Ovary (tissue), 9 donors: ENCODE measurements around the gene ABHD12. TPM values are rescaled to one million over a fixed set of nuclear protein-coding genes. Genes with fewer than 3 reads are reported as not detected.

Experiments
- DNase-seq, 5 donors: peaks; one replicate each; pipeline ENCODE4 v3.0.0-alpha.2; 2019 to 2020
- H3K27ac ChIP-seq, 2 donors: fragments of 200-600 bp; one replicate each; pipeline versions ENCODE4 v1.5.1 to v1.8.0; 2019 to 2022
- H3K27me3 ChIP-seq: fragments of 200-600 bp; one replicate; pipeline ENCODE4 v1.8.0; 2022
- H3K36me3 ChIP-seq: fragments of 200-600 bp; sonication (generic); one replicate; pipeline ENCODE4 v1.5.1; 2019
- H3K4me1 ChIP-seq: one replicate; pipeline ENCODE4 v1.8.1; 2013; ENCODE audit warnings: mild to moderate bottlenecking, moderate library complexity; ENCODE audit not compliant: insufficient read depth
- H3K4me3 ChIP-seq: fragments of 200-600 bp; sonication (generic); one replicate; pipeline ENCODE4 v1.5.1; 2017
- H3K9me3 ChIP-seq, 2 donors: fragments of 200-600 bp in 1 of 2; sonication (generic) in 1 of 2; one replicate each; pipeline versions ENCODE4 v1.5.1 to v1.8.1; 2013 to 2019; ENCODE audit warnings: mild to moderate bottlenecking in 1 of 2, moderate library complexity in 1 of 2
- EP300 ChIP-seq: sonication (generic); formaldehyde crosslinking; IDR thresholded peaks from one replicate; pipeline ENCODE4 v1.6.1; 2017; ENCODE audit warnings: antibody characterized with exemption
- POLR2A ChIP-seq: fragments of 450-650 bp; IDR thresholded peaks from one replicate; pipeline ENCODE4 v1.6.1; 2017; ENCODE audit warnings: antibody characterized with exemption, mild to moderate bottlenecking, moderate library complexity
- WGBS, 3 donors: extraction: QIAGEN DNeasy Blood & Tissue Kit in 1 of 3; methylation state at CpG; one replicate each; pipeline versions ENCODE4 v1.1.5 to v1.1.7; 2013 to 2017; 5-methylcytosine and 5-hydroxymethylcytosine counted together
- intact Hi-C, 4 donors: fragments of 100-400 bp; cut with DNase I; formaldehyde crosslinking; loops; one replicate each; pipeline versions ENCODE4 v1.11.0 to v1.15.1; 2022 to 2023
- polyA plus RNA-seq, 2 donors: library from polyadenylated mRNA; stranded (reverse); fragments of 200-250 nt in 1 of 2; fragments of 350-450 nt in 1 of 2; fragmentation: Illumina TruSeq in 1 of 2; extraction: RNeasy Lipid Tissue Mini Kit (QIAGEN cat#74804) in 1 of 2; gene quantifications; one replicate each; pipeline ENCODE4 v1.2.3, GENCODE V29; 2013 to 2014
- total RNA-seq, 7 donors: library from RNA; depleted of rRNA in 2 of 7; stranded (reverse); fragments of >200 nt in 2 of 7; fragmentation: NEBNext Ultra II Directional in 3 of 7; extraction: Animal tissue kit (Norgen Biotek cat#: 25700) in 3 of 7; gene quantifications; one replicate each; pipeline versions ENCODE4 v1.1.0 to v1.2.4, GENCODE V29; 2016 to 2023
- TF ChIP-seq, protein P1 (sequence below), 3 donors: fragments of 450-650 bp in 2 of 3; fragments of 200-600 bp in 1 of 3; IDR thresholded peaks; one replicate each; pipeline versions ENCODE4 v1.5.1 to v1.8.0; 2016 to 2022; ENCODE audit warnings: antibody characterized with exemption in 3 of 3, mild to moderate bottlenecking in 1 of 3
- donor health status: DM: no; HTN: no; CAD: no; lungs with moderate emphysema.
- donor health status: DM: no; HTN: no; CAD: no.
- donor health status: Bipolar disorder and iron deficiency.
- donor health status: DM: yes; HTN: yes; CAD: no.
- donor health status: DM: no; HTN: no; CAD: no.
- donor health status: DM: yes; HTN: yes; CAD: no.

Gene ABHD12
- total and polyA plus RNA-seq, 9 donors = 15.0 to 87.6 (median 37.6) TPM

DNA sequence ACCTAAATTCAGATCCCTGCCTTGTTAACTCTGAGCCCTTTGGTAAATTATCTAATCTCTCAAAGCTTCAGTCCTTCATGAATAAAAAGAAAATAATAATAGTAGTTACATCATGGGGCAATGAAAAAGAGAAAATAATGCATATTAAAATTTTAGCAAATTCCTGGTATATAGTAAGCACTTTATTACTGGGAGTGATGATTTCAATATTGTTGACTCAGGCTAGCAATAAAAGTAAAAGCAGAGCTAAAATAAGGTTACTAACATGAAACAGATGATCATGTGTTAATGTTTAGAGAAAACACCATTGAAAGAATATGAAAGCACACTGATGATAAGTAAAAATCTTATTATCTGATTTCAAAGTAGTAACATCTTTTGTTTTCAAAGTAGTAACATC, 30.5 kb upstream of the ABHD12 start:
- Histone ChIP-seq H3K36me3 (no peaks in the 10 kb centered on the region), H3K27me3 (no peaks in the 10 kb centered on the region), H3K4me3 (no peak overlapping the region), H3K4me1 (no peaks in the 10 kb centered on the region), H3K9me3 (no peaks in the 10 kb centered on the region), H3K27ac (no peak overlapping the region)
- intact Hi-C loops = no loop called here
- no peak for DNase-seq
- TF ChIP-seq, protein P1, sequence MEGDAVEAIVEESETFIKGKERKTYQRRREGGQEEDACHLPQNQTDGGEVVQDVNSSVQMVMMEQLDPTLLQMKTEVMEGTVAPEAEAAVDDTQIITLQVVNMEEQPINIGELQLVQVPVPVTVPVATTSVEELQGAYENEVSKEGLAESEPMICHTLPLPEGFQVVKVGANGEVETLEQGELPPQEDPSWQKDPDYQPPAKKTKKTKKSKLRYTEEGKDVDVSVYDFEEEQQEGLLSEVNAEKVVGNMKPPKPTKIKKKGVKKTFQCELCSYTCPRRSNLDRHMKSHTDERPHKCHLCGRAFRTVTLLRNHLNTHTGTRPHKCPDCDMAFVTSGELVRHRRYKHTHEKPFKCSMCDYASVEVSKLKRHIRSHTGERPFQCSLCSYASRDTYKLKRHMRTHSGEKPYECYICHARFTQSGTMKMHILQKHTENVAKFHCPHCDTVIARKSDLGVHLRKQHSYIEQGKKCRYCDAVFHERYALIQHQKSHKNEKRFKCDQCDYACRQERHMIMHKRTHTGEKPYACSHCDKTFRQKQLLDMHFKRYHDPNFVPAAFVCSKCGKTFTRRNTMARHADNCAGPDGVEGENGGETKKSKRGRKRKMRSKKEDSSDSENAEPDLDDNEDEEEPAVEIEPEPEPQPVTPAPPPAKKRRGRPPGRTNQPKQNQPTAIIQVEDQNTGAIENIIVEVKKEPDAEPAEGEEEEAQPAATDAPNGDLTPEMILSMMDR (IDR thresholded peaks at IDR 0.05) = no peak
- TF ChIP-seq POLR2A = no peak
- TF ChIP-seq EP300 = no peak

DNA sequence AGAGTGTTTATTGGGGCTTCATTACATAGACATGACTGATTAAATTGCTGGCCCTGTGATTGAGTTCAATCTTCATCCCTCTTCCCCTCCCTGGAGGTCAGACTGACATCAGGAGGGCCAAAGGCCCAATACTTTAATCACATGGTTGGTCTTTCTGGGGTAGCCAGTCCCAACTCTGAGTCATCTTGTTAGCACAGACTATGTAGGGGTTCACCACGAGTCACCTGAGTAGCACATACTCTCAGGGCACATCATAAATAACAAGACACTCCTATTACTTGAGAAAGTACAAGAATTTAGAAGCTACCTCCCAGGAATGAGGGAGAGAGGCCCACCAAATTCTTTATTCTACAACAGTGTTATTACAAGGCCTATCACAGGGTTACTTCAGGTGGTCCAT, 28.1 kb upstream of the ABHD12 start:
- H3K4me3 ChIP-seq = no peak overlapping the region
- WGBS, 3 donors = 85 to 91% (median 90%) methylated on average over 1 of the region's 1 CpG
- no peaks in the 10 kb centered on the region for H3K4me1 ChIP-seq
- H3K9me3 ChIP-seq = no peaks in the 10 kb centered on the region
- no peaks in the 10 kb centered on the region for H3K36me3 ChIP-seq
- H3K27me3 ChIP-seq = no peaks in the 10 kb centered on the region
- intact Hi-C loops = no loop called here
- TF ChIP-seq EP300 (no peak), POLR2A (no peak)
- TF ChIP-seq, protein P1 (IDR thresholded peaks at IDR 0.05) = no peak
- no peak overlapping the region for H3K27ac ChIP-seq
- DNase-seq = no peak

DNA sequence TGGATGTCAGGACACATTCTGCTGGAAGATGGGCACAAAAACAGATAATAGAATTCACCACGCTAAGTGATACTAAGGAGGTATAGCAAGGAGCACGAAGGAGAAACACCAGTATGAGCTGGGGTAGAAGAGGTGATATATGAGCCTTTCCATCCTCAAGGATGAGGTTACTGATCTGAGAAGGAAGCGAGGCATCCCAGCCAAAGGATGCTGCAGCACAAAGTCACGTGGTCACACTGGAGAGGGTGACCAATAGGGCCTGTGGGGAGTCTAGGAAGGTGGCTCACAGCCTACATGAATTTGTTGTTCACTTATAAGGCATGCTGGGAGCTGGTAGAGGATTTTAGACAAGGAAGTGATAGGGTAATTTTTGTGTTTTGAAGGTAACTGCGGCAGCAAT, 18.3 kb upstream of the ABHD12 start:
- intact Hi-C loops = loop anchor here in 2 of 4 donors (10.0 kb wide), 2 partner anchors 344 to 414 kb away; partner anchors contain the start of gene APMAP (in 1 of the 2)
- 83 to 89% (median 85%) methylated on average over 5 of the region's 5 CpGs for WGBS, 3 donors
- Histone ChIP-seq H3K36me3 (no peaks in the 10 kb centered on the region), H3K27ac (no peak overlapping the region), H3K27me3 (no peaks in the 10 kb centered on the region), H3K4me1 (no peaks in the 10 kb centered on the region), H3K4me3 (no peak overlapping the region), H3K9me3 (no peaks in the 10 kb centered on the region)
- TF ChIP-seq, protein P1 (IDR thresholded peaks at IDR 0.05) = no peak
- TF ChIP-seq EP300 (no peak), POLR2A (no peak)
- no peak for DNase-seq

DNA sequence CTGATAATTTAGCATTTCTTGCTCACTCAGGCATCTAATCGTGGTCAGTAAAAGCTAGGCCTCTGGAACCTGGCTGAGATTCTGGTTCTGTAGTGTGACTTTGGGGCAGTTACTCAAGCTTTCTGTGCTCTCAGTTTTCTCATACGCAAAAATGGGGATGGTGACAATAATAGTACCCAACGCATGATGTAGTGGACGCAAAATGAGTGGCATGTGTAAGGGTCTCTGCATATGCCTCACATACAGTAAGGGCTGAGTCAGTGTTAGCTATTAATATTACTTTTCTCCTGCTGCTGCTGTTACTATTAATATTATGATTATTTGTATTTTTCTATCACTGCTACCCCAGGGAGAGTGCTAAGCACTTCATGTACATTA, 17.5 kb upstream of the ABHD12 start:
- no peaks in the 10 kb centered on the region for H3K4me1 ChIP-seq
- H3K27me3 ChIP-seq = no peaks in the 10 kb centered on the region
- 2 to 3% (median 3%) methylated on average over 4 of the region's 4 CpGs for WGBS, 3 donors
- intact Hi-C loops = loop anchor here in 2 of 4 donors (10.0 kb wide), 2 partner anchors 343 to 413 kb away; partner anchors contain the start of gene APMAP (in 1 of the 2)
- DNase-seq = no peak
- H3K4me3 ChIP-seq = peak overlapping the region; percentile 48
- no peaks in the 10 kb centered on the region for H3K36me3 ChIP-seq
- TF ChIP-seq POLR2A (no peak), EP300 (no peak)
- TF ChIP-seq, protein P1 (IDR thresholded peaks at IDR 0.05) = no peak
- H3K9me3 ChIP-seq = no peaks in the 10 kb centered on the region
- H3K27ac ChIP-seq = no peak overlapping the region
